MM.1S (cell line): ENCODE data around the gene RNF212.
"Not testable (repeated sequence)": the region's sequence is repeated elsewhere in the genome, so short reads cannot be mapped to it uniquely, and the experiment has no call there.

ENCODE experiments used
- DNase-seq: peaks from one replicate; pipeline ENCODE4 v3.0.0-alpha.2; 2015
- H2AFZ ChIP-seq: fragments of 300-600 bp; sonication (generic); 2 replicates; pipeline ENCODE4 v1.6.0; 2016; ENCODE audit warnings: antibody characterized with exemption, low read length
- H3F3A ChIP-seq: fragments of 300-600 bp; sonication (generic); 2 replicates; pipeline ENCODE4 v1.6.1; 2016; ENCODE audit warnings: mild to moderate bottlenecking, antibody characterized with exemption, low read length, moderate library complexity, mixed read lengths; ENCODE audit not compliant: insufficient read depth
- H3K27ac ChIP-seq: fragments of 300-600 bp; sonication (generic); 2 replicates; pipeline ENCODE4 v1.5.1; 2016; ENCODE audit warnings: mild to moderate bottlenecking, low read length
- H3K27me3 ChIP-seq: fragments of 300-600 bp; sonication (generic); replicated peaks from 2 replicates; pipeline ENCODE4 v1.6.0; 2016; ENCODE audit warnings: low read length; ENCODE audit not compliant: insufficient read depth
- H3K36me3 ChIP-seq: fragments of 300-600 bp; sonication (generic); replicated peaks from 2 replicates; pipeline ENCODE4 v1.6.1; 2016; ENCODE audit warnings: mild to moderate bottlenecking, low read length, mixed read lengths; ENCODE audit not compliant: insufficient read depth
- H3K4me1 ChIP-seq: fragments of 300-600 bp; sonication (generic); 2 replicates; pipeline ENCODE4 v1.6.1; 2016; ENCODE audit warnings: low read length, mixed read lengths
- H3K4me2 ChIP-seq: fragments of 300-600 bp; sonication (generic); 2 replicates; pipeline ENCODE4 v1.6.0; 2016; ENCODE audit warnings: low read depth, low read length
- H3K4me3 ChIP-seq: fragments of 300-600 bp; sonication (generic); 2 replicates; pipeline ENCODE4 v1.5.1; 2016; ENCODE audit warnings: low read length, mixed read lengths
- H3K79me2 ChIP-seq: fragments of 300-600 bp; sonication (generic); 2 replicates; pipeline ENCODE4 v1.6.1; 2016; ENCODE audit warnings: mixed run types, low read length, mixed read lengths
- H3K9ac ChIP-seq: fragments of 300-600 bp; sonication (generic); 2 replicates; pipeline ENCODE4 v1.6.1; 2016; ENCODE audit warnings: low read length, mixed read lengths
- H3K9me2 ChIP-seq: fragments of 300-600 bp; sonication (generic); replicated peaks from 2 replicates; pipeline ENCODE4 v1.6.1; 2016; ENCODE audit warnings: mild to moderate bottlenecking, low read length, mixed read lengths; ENCODE audit not compliant: insufficient read depth
- H3K9me3 ChIP-seq: fragments of 300-600 bp; sonication (generic); replicated peaks from 2 replicates; pipeline ENCODE4 v1.6.1; 2016; ENCODE audit warnings: mild to moderate bottlenecking, low read length, mixed read lengths; ENCODE audit not compliant: insufficient read depth
- H4K20me1 ChIP-seq: fragments of 300-600 bp; sonication (generic); 2 replicates; pipeline ENCODE4 v1.6.1; 2016; ENCODE audit warnings: mild to moderate bottlenecking, low read length, moderate library complexity, mixed read lengths; ENCODE audit not compliant: insufficient read depth
- EZH2 ChIP-seq: fragments of 300-600 bp; sonication (generic); optimal IDR thresholded peaks from 2 replicates; pipeline ENCODE3; 2017; ENCODE audit warnings: low read depth, mild to moderate bottlenecking, antibody characterized with exemption, low read length, mixed read lengths
- EZH2phosphoT487 ChIP-seq: fragments of 300-600 bp; sonication (generic); IDR thresholded peaks from 2 replicates; pipeline ENCODE4 v1.6.1; 2018; ENCODE audit warnings: antibody characterized with exemption, low read length
- TF ChIP-seq, protein P1 (sequence below): fragments of 300-600 bp; sonication (generic); IDR thresholded peaks from 2 replicates; pipeline ENCODE4 v1.5.1; 2016; ENCODE audit warnings: antibody characterized with exemption, low read length, mixed read lengths

The RNF212 gene

DNA sequence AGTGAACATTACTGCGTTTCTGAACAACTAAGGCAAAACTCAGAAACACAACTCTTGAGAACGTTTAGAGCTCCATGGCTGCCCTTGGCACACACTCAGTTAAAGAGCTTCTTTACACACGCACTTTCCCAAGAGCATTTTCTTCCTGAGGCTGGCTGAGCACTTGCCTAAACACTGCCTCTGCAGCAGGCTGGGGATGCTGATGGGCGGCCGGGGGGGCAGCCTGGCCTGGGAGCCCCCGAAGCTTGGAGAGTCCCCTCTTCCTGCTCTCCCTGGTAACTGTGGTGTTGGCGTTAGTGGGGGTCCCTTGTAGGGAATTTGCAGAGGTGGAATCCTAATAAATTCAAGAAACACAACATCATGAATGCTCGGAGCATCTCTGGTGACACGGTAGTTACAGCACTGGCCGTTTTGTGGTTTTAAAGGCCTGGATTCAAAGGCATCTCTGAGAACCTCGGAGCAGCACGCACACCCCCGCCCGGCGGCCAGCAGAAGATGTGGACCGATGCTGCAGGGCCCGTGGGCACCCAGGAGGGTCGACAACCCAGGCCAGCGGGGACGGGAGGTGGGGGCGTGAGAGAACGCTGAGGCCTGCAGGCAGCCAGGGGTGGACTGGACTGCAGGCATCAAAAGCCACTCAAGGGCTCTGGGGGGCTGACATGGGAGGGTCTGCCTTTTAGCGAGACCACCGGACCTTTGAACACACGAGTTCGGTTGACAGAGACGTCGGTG, 56.5 kb downstream of the RNF212 start:
- H3K79me2 ChIP-seq, result no peaks in the 10 kb centered on the region
- no peaks in the 10 kb centered on the region for H3K4me1 ChIP-seq
- no peak overlapping the region for H3K4me3 ChIP-seq
- H3K4me2 ChIP-seq, result no peak overlapping the region
- H3K9me3 ChIP-seq, result no peaks in the 10 kb centered on the region
- no peaks in the 10 kb centered on the region for H3F3A ChIP-seq
- no peak for TF ChIP-seq EZH2phosphoT487
- TF ChIP-seq, protein P1, sequence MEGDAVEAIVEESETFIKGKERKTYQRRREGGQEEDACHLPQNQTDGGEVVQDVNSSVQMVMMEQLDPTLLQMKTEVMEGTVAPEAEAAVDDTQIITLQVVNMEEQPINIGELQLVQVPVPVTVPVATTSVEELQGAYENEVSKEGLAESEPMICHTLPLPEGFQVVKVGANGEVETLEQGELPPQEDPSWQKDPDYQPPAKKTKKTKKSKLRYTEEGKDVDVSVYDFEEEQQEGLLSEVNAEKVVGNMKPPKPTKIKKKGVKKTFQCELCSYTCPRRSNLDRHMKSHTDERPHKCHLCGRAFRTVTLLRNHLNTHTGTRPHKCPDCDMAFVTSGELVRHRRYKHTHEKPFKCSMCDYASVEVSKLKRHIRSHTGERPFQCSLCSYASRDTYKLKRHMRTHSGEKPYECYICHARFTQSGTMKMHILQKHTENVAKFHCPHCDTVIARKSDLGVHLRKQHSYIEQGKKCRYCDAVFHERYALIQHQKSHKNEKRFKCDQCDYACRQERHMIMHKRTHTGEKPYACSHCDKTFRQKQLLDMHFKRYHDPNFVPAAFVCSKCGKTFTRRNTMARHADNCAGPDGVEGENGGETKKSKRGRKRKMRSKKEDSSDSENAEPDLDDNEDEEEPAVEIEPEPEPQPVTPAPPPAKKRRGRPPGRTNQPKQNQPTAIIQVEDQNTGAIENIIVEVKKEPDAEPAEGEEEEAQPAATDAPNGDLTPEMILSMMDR, result no peak
- no peak for TF ChIP-seq EZH2
- no peaks in the 10 kb centered on the region for H3K9me2 ChIP-seq
- peaks cover 30% of the 10 kb centered on the region for H3K27me3 ChIP-seq
- no peaks in the 10 kb centered on the region for H3K36me3 ChIP-seq
- H4K20me1 ChIP-seq, result no peaks in the 10 kb centered on the region
- DNase-seq, result no peak
- no peak overlapping the region for H3K9ac ChIP-seq
- no peak overlapping the region for H3K27ac ChIP-seq
- no peak overlapping the region for H2AFZ ChIP-seq

DNA sequence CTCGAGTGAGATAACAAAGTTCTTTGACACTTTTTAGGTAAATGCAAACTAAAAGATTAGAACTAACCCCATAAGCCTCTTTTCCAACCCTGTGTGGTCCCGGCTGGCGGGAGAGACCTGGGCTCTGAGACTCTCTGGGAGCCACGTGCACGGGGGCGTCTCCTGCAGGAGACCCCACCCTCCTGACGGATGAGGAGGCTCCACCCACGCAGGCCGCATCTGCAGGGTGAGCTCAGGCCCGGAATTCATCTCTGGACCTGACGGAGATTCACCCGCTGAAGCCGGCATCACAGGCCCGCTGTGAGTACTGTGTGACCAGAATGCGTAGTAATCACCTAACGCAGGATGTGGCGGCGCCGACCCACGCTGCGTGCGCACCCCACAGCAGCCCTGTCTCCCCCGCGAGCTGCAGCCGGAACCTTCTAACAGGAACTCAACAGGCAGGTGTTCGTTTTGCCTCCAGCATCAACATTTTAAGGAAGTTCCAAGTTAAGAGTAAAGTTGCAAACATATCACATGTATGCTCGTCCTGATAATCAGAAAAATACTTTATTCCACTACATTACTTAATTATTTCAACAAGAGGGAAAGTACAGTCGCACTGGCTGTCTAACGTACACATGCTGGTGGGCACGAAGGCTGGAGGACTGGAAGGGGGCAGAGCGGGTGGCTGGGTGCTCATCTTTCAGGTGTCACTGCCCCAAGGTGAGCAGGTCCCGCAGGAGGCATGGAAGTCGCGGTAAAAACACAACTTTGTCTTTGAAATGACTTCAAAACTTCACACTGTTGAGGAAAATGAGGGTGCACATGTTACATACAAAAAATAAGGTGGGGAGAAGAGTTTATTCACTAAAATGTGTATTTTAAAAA, 57.4 kb downstream of the RNF212 start:
- H3K36me3 ChIP-seq, result no peaks in the 10 kb centered on the region
- H3K27ac ChIP-seq, result no peak overlapping the region
- H3K4me2 ChIP-seq, result no peak overlapping the region
- H3K9me3 ChIP-seq, result no peaks in the 10 kb centered on the region
- no peak overlapping the region for H3K4me3 ChIP-seq
- no peak overlapping the region for H3K9ac ChIP-seq
- no peaks in the 10 kb centered on the region for H4K20me1 ChIP-seq
- H3K27me3 ChIP-seq, result peaks cover 27% of the 10 kb centered on the region
- no peak overlapping the region for H2AFZ ChIP-seq
- H3F3A ChIP-seq, result no peaks in the 10 kb centered on the region
- no peaks in the 10 kb centered on the region for H3K9me2 ChIP-seq
- TF ChIP-seq EZH2 (no peak), EZH2phosphoT487 (no peak)
- TF ChIP-seq, protein P1, result no peak
- no peaks in the 10 kb centered on the region for H3K4me1 ChIP-seq
- no peak for DNase-seq
- H3K79me2 ChIP-seq, result no peaks in the 10 kb centered on the region

DNA sequence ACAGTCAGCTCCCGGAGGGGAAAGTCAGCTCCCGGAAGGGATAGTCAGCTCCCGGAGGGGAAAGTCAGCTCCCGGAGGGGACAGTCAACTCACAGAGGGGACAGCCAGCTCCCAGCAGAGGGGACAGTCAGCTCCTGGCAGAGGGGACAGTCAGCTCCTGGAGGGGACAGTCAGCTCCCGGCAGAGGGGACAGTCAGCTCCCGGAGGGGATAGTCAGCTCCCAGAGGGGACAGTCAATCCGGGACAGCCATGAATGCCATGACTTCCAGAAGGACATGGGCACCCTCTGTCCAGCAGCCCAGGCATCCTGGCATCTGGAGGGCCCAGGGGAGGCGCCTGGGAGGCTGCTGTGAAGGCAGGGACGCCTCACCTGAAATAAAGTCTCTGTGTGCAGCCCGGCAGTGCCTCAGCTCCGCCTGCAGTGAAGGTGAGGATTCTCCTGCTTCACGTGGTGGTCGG, 58.1 kb downstream of the RNF212 start:
- H3K36me3 ChIP-seq, H3K9me2 ChIP-seq, H3F3A ChIP-seq, DNase-seq, H2AFZ ChIP-seq, H3K79me2 ChIP-seq, H3K4me3 ChIP-seq, H3K4me2 ChIP-seq, H3K9ac ChIP-seq, H4K20me1 ChIP-seq, H3K27ac ChIP-seq, H3K9me3 ChIP-seq, H3K4me1 ChIP-seq: not testable (repeated sequence)
- H3K27me3 ChIP-seq, result peaks cover 27% of the 10 kb centered on the region

DNA sequence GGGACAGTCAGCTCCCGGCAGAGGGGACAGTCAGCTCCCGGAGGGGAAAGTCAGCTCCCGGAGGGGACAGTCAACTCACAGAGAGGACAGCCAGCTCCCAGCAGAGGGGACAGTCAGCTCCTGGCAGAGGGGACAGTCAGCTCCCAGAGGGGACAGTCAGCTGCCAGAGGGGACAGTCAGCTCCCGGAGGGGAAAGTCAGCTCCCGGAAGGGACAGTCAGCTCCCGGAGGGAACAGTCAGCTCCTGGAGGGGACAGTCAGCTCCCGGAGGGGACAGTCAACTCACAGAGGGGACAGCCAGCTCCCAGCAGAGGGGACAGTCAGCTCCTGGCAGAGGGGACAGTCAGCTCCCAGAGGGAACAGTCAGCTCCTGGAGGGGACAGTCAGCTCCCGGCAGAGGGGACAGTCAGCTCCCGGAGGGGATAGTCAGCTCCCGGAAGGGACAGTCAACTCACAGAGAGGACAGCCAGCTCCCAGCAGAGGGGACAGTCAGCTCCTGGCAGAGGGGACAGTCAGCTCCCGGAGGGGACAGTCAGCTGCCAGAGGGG, 58.6 kb downstream of the RNF212 start:
- not testable (repeated sequence) for H3K9me3 ChIP-seq, H3K4me1 ChIP-seq, H3K4me3 ChIP-seq, H3K36me3 ChIP-seq, H3K9me2 ChIP-seq, H3K9ac ChIP-seq, DNase-seq, H3F3A ChIP-seq, H4K20me1 ChIP-seq, H2AFZ ChIP-seq, H3K27ac ChIP-seq, H3K79me2 ChIP-seq, H3K4me2 ChIP-seq
- H3K27me3 ChIP-seq, result peaks cover 27% of the 10 kb centered on the region

DNA sequence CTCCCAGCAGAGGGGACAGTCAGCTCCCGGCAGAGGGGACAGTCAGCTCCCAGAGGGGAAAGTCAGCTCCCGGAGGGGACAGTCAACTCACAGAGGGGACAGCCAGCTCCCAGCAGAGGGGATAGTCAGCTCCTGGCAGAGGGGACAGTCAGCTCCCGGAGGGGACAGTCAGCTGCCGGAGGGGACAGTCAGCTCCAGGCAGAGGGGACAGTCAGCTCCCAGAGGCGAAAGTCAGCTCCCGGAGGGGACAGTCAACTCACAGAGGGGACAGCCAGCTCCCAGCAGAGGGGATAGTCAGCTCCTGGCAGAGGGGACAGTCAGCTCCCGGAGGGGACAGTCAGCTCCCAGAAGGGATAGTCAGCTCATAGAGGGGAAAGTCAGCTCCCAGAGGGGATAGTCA, 59.5 kb downstream of the RNF212 start:
- not testable (repeated sequence) for H3K9ac ChIP-seq, H3K9me2 ChIP-seq, H3K79me2 ChIP-seq, H3K4me3 ChIP-seq, H3K4me2 ChIP-seq, H3K4me1 ChIP-seq, H3F3A ChIP-seq, H2AFZ ChIP-seq, H3K27ac ChIP-seq, H4K20me1 ChIP-seq, DNase-seq, H3K9me3 ChIP-seq, H3K36me3 ChIP-seq
- peaks cover 27% of the 10 kb centered on the region for H3K27me3 ChIP-seq
